WTC11 (cell line): ENCODE measurements around the gene SYNPO. TPM values are rescaled to one million over a fixed set of nuclear protein-coding genes. Genes with fewer than 3 reads are reported as not detected.

Experiments used
- ATAC-seq: fragments of 200-7000 bp; cut with Tn5 transposase; 2 replicates; pipeline ENCODE4 v1.10.0; 2021; ENCODE audit warnings: mild to moderate bottlenecking, moderate library complexity
- CTCF ChIA-PET: fragments of 300-600 bp; sonication (Branson Sonifier 250); formaldehyde crosslinking; loops from one replicate; lab custom pipeline; 2021; ENCODE audit warnings: antibody characterized with exemption; lab: Charles Lee
- POLR2A ChIA-PET: fragments of 350-600 bp; sonication (Branson Sonifier 250); formaldehyde crosslinking; loops from one replicate; lab custom pipeline; 2021; ENCODE audit warnings: antibody characterized with exemption; lab: Charles Lee
- DNase-seq: peaks from one replicate; pipeline ENCODE4 v3.0.0; 2021; ENCODE audit warnings: low spot score
- H3K27ac Mint-ChIP-seq: 2 replicates; pipeline ENCODE4 v1.8.0; 2021; ENCODE audit warnings: mixed read lengths
- H3K27me3 Mint-ChIP-seq: 2 replicates; pipeline ENCODE4 v1.8.0; 2021; ENCODE audit warnings: low read depth, mild to moderate bottlenecking, moderate library complexity, mixed read lengths
- H3K36me3 Mint-ChIP-seq: 2 replicates; pipeline ENCODE4 v1.8.0; 2021; ENCODE audit warnings: mixed read lengths
- H3K4me1 Mint-ChIP-seq: 2 replicates; pipeline ENCODE4 v1.8.0; 2022; ENCODE audit warnings: mixed read lengths
- H3K4me3 Mint-ChIP-seq: 2 replicates; pipeline ENCODE4 v1.8.0; 2021; ENCODE audit warnings: mild to moderate bottlenecking, moderate library complexity, mixed read lengths
- H3K9me3 Mint-ChIP-seq: 2 replicates; pipeline ENCODE4 v1.8.0; 2021; ENCODE audit warnings: mixed read lengths
- ERG ChIP-seq: fragments of 250-450 bp; sonication (Bioruptor Pico); IDR thresholded peaks from 2 replicates; pipeline ENCODE4 v1.8.0; 2021; ENCODE audit warnings: mild to moderate bottlenecking
- ETV6 ChIP-seq: sonication (generic); formaldehyde crosslinking; IDR thresholded peaks from 2 replicates; pipeline ENCODE4 v1.8.1; 2022; ENCODE audit warnings: mild to moderate bottlenecking, missing genetic modification reagents
- GABPB1 ChIP-seq: sonication (generic); formaldehyde crosslinking; IDR thresholded peaks from 2 replicates; pipeline ENCODE4 v1.8.1; 2023; ENCODE audit warnings: mild to moderate bottlenecking, missing genetic modification reagents
- JAZF1 ChIP-seq: fragments of 250-450 bp; sonication (Bioruptor Pico); IDR thresholded peaks from 2 replicates; pipeline ENCODE4 v1.9.0; 2021; ENCODE audit warnings: moderate library complexity, mild to moderate bottlenecking, inconsistent platforms
- JUN ChIP-seq: sonication (generic); formaldehyde crosslinking; IDR thresholded peaks from 2 replicates; pipeline ENCODE4 v1.8.0; 2023; ENCODE audit warnings: mild to moderate bottlenecking, missing genetic modification reagents
- MAX ChIP-seq: sonication (generic); formaldehyde crosslinking; IDR thresholded peaks from 2 replicates; pipeline ENCODE4 v1.8.0; 2022; ENCODE audit warnings: mild to moderate bottlenecking, missing genetic modification reagents
- NFATC4 ChIP-seq: fragments of 250-450 bp; sonication (Bioruptor Pico); IDR thresholded peaks from 2 replicates; pipeline ENCODE4 v1.9.0; 2021; ENCODE audit warnings: mild to moderate bottlenecking
- SMAD3 ChIP-seq: sonication (generic); formaldehyde crosslinking; IDR thresholded peaks from 2 replicates; pipeline ENCODE4 v1.8.0; 2022; ENCODE audit warnings: missing genetic modification reagents, mild to moderate bottlenecking, borderline replicate concordance
- SOX15 ChIP-seq: fragments of 250-450 bp; sonication (Bioruptor Pico); IDR thresholded peaks from 2 replicates; pipeline ENCODE4 v1.9.0; 2021; ENCODE audit warnings: mild to moderate bottlenecking
- TCF7 ChIP-seq: sonication (generic); formaldehyde crosslinking; IDR thresholded peaks from 2 replicates; pipeline ENCODE4 v1.8.0; 2022; ENCODE audit warnings: mild to moderate bottlenecking, low read depth, missing genetic modification reagents, moderate library complexity
- ZNF219 ChIP-seq: sonication (generic); formaldehyde crosslinking; IDR thresholded peaks from 2 replicates; pipeline ENCODE4 v1.8.0; 2023; ENCODE audit warnings: missing genetic modification reagents, mild to moderate bottlenecking, borderline replicate concordance
- total RNA-seq: library from RNA; stranded (reverse); gene quantifications from 3 replicates; pipeline ENCODE4 v1.2.3, GENCODE V29; 2021
- TF ChIP-seq, protein P1 (sequence below): sonication (generic); formaldehyde crosslinking; IDR thresholded peaks from 2 replicates; pipeline ENCODE4 v1.8.1; 2023; ENCODE audit warnings: mild to moderate bottlenecking, missing genetic modification reagents, moderate library complexity
- TF ChIP-seq, protein P2 (sequence below): fragments of 250-450 bp; sonication (Bioruptor Pico); IDR thresholded peaks from 2 replicates; pipeline ENCODE4 v1.9.0; 2021; ENCODE audit warnings: moderate library complexity, mild to moderate bottlenecking, inconsistent platforms, borderline replicate concordance
- TF ChIP-seq, protein P3 (sequence below): sonication (generic); formaldehyde crosslinking; IDR thresholded peaks from 2 replicates; pipeline ENCODE4 v1.8.1; 2022; ENCODE audit warnings: mild to moderate bottlenecking, moderate library complexity, missing genetic modification reagents
- TF ChIP-seq, protein P4 (sequence below): sonication (generic); formaldehyde crosslinking; IDR thresholded peaks from 2 replicates; pipeline ENCODE4 v1.8.0; 2022; ENCODE audit warnings: mild to moderate bottlenecking, missing genetic modification reagents
- TF ChIP-seq, protein P5 (sequence below): sonication (generic); formaldehyde crosslinking; IDR thresholded peaks from 2 replicates; pipeline ENCODE4 v1.8.0; 2022; ENCODE audit warnings: mild to moderate bottlenecking, missing genetic modification reagents

The SYNPO gene
- total RNA-seq, 1 experiment from 2014 or later = 2.1 TPM

- TF ChIP-seq SMAD3 (CRISPR knock-in tag) (no peak), ETV6 (no peak), JUN (CRISPR knock-in tag) (no peak), ERG (no peak), SOX15 (CRISPR knock-in tag) (no peak), JAZF1 (CRISPR knock-in tag) (no peak), TCF7 (CRISPR knock-in tag) (no peak)
- TF ChIP-seq, protein P1, sequence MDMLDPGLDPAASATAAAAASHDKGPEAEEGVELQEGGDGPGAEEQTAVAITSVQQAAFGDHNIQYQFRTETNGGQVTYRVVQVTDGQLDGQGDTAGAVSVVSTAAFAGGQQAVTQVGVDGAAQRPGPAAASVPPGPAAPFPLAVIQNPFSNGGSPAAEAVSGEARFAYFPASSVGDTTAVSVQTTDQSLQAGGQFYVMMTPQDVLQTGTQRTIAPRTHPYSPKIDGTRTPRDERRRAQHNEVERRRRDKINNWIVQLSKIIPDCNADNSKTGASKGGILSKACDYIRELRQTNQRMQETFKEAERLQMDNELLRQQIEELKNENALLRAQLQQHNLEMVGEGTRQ (CRISPR knock-in tag) = no peak
- TF ChIP-seq, protein P2, sequence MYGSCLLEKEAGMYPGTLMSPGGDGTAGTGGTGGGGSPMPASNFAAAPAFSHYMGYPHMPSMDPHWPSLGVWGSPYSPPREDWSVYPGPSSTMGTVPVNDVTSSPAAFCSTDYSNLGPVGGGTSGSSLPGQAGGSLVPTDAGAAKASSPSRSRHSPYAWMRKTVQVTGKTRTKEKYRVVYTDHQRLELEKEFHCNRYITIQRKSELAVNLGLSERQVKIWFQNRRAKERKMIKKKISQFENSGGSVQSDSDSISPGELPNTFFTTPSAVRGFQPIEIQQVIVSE = no peak
Observed at GRCh38 chr5:150659360-150660107, 19.1 kb downstream of the SYNPO start (continued).

- Mint-ChIP-seq H3K36me3 (no peaks in the 10 kb centered on the region), H3K9me3 (no peaks in the 10 kb centered on the region), H3K27ac (0 out of 2 replicates have a peak overlapping the region, but pooled peaks have one; percentile 62), H3K4me1 (peaks cover 26% of the 10 kb centered on the region), H3K27me3 (peaks cover 12% of the 10 kb centered on the region)
- DNase-seq (no peak), ATAC-seq (no peak)
- CTCF ChIA-PET = interaction anchor here (0.5 to 2.4 kb wide), 9 partner anchors 11 to 202 kb away, joined by 3 to 16 read pairs (median 5); partner anchors contain the start of genes RBM22 and SMIM3
- no peak for TF ChIP-seq ZNF219
- TF ChIP-seq, protein P3, sequence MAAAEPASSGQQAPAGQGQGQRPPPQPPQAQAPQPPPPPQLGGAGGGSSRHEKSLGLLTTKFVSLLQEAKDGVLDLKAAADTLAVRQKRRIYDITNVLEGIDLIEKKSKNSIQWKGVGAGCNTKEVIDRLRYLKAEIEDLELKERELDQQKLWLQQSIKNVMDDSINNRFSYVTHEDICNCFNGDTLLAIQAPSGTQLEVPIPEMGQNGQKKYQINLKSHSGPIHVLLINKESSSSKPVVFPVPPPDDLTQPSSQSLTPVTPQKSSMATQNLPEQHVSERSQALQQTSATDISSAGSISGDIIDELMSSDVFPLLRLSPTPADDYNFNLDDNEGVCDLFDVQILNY (CRISPR knock-in tag) = no peak
- no peak for TF ChIP-seq GABPB1
- TF ChIP-seq, protein P4, sequence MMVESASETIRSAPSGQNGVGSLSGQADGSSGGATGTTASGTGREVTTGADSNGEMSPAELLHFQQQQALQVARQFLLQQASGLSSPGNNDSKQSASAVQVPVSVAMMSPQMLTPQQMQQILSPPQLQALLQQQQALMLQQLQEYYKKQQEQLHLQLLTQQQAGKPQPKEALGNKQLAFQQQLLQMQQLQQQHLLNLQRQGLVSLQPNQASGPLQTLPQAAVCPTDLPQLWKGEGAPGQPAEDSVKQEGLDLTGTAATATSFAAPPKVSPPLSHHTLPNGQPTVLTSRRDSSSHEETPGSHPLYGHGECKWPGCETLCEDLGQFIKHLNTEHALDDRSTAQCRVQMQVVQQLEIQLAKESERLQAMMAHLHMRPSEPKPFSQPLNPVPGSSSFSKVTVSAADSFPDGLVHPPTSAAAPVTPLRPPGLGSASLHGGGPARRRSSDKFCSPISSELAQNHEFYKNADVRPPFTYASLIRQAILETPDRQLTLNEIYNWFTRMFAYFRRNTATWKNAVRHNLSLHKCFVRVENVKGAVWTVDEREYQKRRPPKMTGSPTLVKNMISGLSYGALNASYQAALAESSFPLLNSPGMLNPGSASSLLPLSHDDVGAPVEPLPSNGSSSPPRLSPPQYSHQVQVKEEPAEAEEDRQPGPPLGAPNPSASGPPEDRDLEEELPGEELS (CRISPR knock-in tag) = no peak
- TF ChIP-seq JAZF1 (CRISPR knock-in tag) = no peak
- TF ChIP-seq MAX (CRISPR knock-in tag) = no peak
- TF ChIP-seq, protein P5, sequence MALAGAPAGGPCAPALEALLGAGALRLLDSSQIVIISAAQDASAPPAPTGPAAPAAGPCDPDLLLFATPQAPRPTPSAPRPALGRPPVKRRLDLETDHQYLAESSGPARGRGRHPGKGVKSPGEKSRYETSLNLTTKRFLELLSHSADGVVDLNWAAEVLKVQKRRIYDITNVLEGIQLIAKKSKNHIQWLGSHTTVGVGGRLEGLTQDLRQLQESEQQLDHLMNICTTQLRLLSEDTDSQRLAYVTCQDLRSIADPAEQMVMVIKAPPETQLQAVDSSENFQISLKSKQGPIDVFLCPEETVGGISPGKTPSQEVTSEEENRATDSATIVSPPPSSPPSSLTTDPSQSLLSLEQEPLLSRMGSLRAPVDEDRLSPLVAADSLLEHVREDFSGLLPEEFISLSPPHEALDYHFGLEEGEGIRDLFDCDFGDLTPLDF (CRISPR knock-in tag) = no peak
- TF ChIP-seq NFATC4 (CRISPR knock-in tag) = no peak
- TF ChIP-seq, all 79 proteins: peak for 0
- POLR2A ChIA-PET = no interaction called here
- H3K4me3 Mint-ChIP-seq = no peak overlapping the region
Observed at GRCh38 chr5:150660108-150660831, 19.8 kb downstream of the SYNPO start.
